ENCODE measurements around the gene ZNF438.
"Not testable (repeated sequence)": the region's sequence is repeated elsewhere in the genome, so short reads cannot be mapped to it uniquely, and the experiment has no call there.

ZNF438 gene

DNA sequence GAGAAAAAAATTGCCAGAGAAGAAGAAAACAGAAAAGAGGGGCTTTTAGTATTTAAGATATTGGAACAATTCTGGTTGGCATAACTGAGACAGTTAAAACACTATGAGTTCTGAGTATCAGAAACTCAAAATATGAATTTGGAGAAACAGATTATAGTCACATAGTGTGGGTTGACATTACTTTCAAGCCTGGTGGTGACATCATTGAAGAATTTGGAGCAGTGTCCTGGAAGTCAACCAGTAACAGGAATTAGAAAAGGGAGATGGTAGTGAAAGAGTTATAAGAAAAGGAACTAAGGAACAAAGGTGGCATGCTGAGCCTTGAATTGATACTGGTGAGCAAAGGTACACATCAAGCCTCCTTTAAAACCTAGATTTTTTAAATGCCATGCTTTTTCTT, 88.2 kb downstream of the ZNF438 start:
- DNase-seq (ENCODE audit: low read depth in 3 of 3): no peak

DNA sequence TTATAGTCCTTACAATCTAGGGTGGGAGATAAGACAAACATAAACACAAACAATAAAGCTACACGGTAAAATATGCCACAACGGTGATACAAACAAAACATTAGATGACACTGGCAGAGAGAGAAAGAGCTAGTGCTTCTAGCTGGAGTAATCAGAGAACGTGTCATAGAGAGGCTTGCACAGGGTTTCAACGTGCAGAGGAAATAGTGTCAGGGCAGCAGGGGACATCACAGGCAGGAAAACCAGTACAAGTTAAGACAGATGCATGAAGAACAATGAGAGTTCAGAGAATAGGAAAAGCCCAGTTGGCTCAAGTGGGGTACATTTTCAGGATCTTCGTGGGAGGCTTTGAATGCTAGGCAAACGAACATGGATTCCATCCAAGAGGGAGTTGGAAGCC, 91.4 kb downstream of the ZNF438 start:
- no peak for DNase-seq (ENCODE audit: low read depth in 3 of 3)

DNA sequence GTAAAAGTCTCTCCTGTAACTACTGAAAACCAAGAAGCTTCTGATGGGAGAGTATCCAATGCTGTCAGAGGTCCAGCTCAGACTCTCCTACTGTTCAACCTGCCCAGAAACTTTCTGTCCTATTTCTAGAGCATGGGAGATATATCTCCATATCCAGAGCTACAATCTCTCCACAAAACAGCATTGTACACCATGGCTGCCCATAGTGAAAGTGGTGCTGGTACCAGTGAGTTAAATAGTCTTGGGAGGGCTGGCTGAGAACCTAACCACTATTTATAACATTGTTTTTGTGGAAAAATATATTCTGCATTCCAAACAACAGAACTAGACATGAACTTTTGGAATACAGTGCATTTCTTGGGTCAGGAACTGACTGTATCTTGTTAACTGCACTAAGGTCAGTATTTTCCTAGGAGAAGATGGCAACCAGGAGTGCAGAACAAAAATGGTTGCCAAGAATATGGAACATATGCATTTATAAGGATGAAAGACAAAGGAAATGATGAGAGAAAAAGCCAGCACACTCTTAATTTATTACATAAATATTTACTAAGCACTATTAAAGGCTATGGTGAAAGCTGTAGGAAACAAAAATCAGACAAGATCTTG, 91.9 kb downstream of the ZNF438 start:
- no peak for DNase-seq (ENCODE audit: low read depth in 3 of 3)

DNA sequence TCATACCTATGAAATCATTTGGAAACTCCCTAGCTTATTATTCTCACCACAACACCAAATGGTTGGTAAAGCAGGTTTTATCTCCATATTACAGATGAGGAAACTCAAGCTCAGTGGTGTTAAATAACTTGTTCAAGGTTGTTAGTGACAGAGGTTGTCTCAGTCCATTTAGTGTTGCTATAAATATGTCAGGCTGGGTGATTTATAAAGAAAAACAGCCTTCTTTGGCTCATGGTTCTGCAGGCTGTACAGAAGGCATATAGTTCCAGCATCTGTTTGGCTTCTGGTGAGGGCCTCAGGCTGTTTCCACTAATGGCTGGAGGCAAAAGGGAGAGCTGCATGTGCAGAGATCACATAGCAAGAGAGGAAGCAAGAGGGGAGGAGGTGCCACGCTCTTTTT, 96.6 kb downstream of the ZNF438 start:
- no peak for DNase-seq (ENCODE audit: low read depth in 3 of 3)

DNA sequence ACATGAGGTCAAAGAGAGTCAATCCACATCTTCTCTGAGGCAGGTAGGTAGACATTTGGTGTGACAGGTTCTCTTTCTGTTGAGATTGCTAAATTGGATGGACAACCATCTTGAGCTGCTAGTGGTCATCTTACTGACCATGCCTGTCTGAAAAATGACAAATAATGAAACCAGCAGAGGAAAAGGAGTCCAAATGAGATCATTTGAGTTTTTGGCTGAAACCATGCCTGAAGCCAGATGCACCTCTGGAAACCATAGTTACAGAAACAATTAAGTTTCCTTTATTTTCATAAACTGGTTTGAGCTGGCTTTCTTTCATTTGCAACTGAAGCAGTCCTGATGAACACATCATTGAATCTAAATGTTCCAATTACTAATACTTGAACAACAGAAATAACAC, 100.6 kb downstream of the ZNF438 start:
- DNase-seq (ENCODE audit: low read depth in 3 of 3): no peak

DNA sequence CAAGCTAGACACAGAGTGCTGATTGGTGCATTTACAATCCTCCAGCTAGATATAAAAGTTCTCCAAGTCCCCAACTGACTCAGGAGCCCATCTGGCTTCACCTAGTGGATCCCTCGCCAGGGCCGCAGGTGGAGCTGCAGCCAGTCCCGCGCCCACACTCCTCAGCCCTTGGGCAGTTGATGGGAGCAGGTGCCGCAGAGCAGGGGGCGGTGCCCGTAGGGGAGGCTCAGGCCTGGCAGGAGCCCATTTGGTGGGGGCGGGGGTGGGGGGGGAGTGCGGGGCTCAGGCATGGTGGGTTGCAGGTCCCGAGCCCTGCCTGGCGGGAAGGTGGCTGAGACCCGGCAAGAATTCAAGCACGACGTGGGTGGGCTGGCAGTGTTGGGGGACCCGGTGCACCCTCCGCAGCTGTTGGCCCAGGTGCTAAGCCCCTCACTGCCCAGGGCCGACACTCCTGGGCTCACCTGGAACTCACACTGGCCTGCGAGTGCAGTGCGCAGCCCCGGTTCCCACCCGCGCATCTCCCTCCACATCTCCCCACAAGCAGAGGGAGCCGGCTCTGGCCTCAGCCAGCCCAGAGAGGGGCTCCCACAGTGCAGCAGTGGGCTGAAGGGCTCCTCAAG, 101.7 kb downstream of the ZNF438 start:
- no peak for DNase-seq (ENCODE audit: low read depth in 3 of 3)

DNA sequence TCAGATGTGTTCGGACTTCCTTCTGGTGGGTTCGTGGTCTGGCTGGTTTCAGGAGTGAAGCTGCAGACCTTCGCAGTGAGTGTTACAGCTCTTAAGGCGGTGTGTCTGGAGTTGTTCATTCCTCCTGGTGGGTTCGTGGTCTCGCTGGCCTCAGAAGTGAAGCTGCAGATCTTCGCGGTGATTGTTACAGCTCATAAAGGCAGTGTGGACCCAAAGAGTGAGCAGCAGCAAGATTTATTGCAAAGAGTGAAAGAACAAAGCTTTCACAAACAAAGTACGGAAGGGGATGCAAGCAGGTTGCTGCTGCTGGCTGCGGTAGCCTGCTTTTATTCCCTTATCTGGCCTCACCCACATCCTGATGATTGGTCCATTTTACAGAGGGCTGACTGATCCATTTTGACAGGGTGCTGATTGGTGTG, 102.3 kb downstream of the ZNF438 start:
- DNase-seq (ENCODE audit: low read depth in 3 of 3): not testable (repeated sequence)

DNA sequence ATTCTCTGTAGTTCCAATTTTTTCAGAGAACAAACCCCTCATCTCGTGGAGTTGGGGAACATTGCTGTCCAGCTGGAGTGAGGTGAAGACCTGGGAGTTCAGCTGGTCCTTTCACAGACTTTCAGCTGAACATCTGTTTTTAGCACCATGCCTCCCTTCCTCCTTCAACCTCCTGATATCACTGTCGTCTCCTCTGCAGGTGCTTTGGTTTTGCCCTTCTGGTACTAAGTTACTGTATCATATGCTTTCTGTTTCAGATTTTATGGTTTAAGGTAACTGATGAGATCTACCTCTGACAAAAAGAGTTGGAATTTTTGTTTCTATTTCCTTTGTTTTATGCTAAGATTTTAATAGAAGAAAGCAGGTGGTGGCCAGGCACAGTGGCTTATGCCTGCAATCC, 102.9 kb downstream of the ZNF438 start:
- DNase-seq (ENCODE audit: low read depth in 3 of 3): no peak

DNA sequence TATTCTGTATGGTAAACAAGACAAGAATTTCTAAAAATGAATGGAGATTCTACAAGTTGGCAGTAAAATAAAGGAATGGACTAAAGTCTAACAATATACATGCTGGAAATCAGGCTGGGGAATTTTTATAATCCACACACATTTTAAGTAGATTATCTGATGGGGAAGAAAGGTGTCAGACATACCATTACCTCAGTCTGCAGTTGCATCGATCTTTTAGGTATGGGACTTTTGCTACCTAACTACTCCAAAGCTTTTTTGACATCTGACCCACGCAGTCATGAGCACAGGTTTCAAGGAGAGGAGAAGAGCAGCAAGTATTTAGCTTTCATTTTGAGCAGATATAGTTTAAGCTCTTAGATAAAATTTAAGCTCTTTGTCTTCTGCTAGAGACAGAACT, 113.0 kb downstream of the ZNF438 start:
- DNase-seq (ENCODE audit: low read depth in 3 of 3): no peak

DNA sequence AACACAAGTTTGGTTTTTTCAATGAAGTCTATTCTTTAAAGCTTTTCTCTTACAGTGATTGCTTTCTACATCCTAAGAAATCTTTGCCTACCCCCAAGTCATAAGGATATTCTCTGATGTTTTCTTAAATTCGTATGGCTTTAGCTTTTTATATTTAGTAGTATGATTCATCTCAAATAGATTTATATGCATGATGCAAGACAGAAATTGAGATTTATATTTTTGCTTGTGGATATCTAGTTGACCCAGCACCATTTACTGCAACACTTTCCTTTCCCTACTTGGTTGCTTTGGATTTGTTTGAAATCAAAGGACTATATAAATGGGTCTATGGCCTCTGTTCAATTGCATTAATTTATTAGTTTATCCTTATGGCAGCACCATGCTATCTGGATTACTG, 113.9 kb downstream of the ZNF438 start:
- DNase-seq (ENCODE audit: low read depth in 3 of 3): no peak

DNA sequence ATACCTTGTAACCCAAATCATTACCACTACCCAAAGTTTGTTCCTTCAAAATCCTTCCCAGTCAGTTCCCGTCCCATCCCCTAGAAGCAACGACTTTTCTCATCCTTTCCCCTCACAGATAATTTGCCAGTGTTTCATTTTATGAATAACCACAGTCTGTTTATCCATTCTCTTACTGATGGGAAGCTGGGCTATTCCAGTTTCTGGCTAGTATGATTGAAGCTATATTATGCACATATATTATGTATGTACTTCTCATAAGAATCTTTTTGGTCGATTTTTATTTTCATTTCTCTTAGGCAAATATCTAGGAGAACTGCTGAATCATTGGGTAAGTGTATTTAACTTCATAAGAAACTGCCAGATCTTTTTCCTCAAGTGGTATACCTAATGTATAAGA, 114.6 kb downstream of the ZNF438 start:
- DNase-seq (ENCODE audit: low read depth in 3 of 3): no peak

DNA sequence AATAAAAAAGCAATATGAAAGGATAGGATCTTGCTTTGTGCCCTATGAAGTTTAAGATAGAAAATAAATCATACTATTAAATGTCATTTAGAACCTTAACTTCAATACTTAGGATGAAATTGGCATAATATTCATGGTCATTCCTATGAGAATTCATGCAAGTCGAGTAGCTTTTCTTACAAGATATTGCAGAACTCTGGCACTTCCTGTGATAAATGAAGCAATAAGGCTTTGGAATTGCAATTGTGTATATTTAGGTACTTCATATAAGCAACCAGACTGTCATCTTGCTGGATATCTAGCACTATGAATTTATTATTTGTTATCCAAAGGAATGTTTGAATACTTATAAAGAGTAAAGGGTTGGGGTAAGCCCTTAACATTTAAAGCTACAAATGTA, 116.5 kb downstream of the ZNF438 start:
- no peak for DNase-seq (ENCODE audit: low read depth in 3 of 3)

DNA sequence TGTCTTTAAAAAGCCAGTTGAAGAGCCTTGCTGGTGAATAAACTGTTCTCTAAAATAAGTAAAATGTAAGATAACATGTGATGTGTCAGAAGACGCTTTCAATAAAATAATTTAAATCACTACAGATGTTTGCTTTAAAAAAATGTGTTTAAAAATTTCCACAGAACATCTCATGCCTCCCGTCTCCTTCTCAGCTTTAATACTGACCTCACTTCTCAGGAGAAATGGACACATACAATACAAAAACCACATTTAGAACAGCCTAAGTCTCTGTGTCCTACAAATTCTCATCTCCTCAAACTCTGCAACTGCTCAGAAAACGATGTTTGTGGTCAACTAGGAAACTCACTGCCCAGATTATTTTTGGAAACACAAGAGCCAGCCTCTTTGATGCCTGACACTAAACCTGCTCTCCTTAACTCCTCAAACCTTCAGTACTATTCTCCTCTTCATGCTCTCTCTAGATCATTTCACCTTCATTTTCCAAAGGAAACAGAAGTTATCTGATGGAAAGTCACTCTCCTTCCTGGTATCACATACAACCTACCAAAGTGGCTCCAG, 120.3 kb downstream of the ZNF438 start:
- DNase-seq (ENCODE audit: low read depth in 3 of 3): no peak

DNA sequence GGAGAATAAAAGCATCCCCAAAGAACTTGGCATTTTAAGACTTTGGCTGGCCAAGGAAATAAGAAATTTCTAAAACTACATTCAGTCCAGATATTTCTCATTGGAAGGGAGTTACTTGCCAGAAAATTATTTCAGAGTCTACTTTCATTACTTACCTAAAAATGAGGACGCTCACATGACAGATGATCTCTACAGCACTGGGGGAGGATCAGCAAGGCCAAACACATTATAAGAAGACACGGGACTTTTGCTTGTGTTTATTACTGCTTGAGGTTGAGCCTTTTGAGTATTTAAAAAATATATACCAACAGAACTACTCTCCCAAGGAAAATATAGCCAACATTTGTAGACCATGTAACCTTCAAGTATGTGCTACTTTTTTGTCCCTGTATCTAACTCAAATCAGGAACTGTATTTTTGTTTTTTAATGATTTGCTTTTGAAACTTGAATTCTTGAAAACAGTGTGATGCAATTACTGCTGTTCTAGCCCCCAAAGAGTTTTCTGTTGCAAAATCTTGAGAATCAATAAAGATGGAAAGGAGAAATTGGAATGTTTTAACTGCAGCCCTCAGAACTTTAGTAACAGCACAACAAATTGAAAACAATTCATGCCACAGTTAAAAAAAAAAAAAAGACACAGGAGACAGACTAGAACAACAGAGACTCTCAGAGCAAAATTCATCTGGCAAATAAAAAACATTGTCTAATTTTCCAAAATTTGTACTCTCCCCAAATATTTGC, 128.1 kb downstream of the ZNF438 start:
- DNase-seq (ENCODE audit: low read depth in 3 of 3): no peak

DNA sequence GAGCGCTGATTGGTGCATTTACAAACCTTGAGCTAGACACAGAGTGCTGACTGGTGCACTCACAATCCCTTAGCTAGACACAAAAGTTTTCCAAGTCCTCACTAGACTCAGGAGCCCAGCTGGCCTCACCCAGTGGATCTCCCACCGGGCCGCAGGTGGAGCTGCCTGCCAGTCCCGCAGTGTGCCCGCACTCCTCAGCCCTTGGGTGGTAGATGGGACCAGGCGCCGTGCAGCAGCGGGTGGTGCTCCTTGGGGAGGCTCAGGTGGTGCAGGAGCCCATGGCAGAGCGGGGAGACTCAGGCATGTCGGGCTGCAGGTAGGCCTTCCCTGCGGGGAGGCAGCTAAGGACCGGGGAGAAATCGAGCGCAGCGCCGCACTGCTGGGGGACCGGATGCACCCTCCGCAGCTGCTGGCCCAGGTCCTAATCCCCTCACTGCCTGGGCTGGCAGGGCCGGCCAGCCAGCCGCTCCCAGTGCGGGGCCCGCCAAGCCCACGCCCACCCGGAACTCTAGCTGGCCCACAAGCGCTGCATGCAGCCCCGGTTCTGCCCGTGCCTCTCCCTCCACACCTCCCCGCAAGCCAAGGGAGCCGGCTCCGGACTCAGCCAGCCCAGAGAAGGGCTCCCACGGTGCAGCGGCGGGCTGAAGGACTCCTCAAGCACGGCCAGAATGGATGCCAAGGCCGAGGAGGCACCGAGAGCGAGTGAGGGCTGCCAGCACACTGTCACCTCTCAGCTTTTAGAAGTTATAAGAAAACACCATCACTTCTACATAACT, 128.9 kb downstream of the ZNF438 start:
- no peak for DNase-seq (ENCODE audit: low read depth in 3 of 3)

DNA sequence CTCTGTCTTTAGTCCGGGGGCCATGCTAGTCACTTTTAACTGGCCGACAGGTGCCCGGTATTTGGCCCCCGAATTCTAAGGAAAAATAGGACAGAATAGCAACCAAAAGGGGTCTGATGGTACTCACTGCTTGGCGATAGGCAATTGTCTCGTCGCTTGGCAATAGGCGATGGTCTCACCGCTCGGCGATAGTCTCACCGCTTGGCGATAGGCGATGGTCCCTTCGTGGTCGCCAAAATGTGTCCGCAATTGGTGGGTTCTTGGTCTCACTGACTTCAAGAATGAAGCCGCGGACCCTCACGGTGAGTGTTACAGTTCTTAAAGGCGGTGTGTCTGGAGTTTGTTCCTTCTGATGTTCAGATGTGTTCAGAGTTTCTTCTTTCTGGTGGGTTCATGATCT, 130.2 kb downstream of the ZNF438 start:
- not testable (repeated sequence) for DNase-seq (ENCODE audit: low read depth in 3 of 3)

DNA sequence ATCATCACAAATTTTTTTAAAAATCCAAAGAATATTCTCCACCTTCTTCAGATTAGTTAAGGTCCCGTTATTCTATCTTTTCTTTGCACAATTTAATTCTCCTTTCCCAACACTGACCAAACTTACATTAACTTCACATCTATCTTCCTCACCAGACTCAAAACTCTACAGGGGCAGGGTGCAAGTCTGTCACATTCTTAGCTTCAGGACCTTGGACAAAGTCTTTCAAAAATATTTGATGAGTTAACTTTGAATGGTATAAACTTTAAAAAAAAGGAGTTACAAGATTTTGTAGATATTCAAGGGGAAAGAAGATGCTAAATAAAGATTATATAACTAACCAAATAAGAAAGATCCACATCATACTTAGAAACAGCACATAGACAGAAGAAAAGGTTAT, 132.7 kb downstream of the ZNF438 start:
- no peak for DNase-seq (ENCODE audit: low read depth in 3 of 3)

DNA sequence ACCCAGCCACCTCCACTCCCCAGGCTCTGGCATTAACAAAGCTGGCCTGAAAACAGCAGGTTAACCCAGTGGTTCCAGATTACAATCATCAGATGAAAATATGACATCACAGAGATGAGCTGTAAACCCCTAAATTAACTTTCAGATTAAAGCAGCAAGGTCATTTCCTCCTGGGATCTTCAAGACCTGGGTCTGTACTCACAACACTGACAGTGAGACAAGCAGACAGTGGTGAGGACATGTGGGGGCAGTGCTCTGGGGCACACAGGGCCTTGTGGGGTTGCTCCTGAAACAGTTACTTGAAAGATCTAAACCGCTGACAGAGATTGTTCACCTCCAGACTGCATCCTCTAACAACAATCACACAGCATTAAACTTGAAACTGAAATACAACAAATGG, 134.1 kb downstream of the ZNF438 start:
- DNase-seq (ENCODE audit: low read depth in 3 of 3): no peak

DNA sequence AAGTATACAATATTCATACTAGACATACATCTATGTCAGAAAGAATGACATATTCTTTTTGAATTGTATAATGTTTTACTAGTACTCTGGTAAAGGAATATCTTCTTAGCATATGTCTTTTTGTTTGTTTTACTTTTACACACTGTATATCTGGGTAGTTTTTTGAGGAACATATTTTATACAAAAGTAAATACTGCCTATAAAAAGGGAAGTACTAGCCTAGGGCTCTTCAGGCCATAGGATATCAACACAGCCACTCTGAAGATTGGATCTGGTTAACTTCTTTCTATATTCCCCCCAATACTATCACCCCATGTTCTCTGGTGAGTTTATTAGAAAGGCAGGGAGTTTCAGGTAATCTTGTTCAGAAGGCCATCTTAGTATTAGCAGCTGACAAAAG, 134.6 kb downstream of the ZNF438 start:
- DNase-seq (ENCODE audit: low read depth in 3 of 3): no peak

DNA sequence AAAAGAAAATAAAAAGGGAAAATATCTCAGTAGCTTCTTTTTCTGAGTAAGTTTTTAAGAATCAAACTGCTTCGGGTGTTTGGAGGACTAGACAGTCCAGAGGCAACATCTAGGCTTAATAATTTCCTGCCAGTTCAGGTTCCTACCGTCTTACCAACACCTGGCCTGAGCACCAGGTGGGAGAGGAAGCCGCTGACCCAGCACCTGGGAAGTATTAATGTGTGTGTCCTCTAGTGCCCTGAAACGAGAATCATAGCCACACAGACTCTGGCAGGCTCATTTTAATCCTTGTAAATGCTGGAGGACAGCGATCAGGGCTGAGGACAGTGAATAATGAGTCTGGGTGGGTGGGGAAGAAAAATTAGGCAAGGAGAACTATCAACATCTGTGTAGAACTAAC, 137.4 kb downstream of the ZNF438 start:
- DNase-seq (ENCODE audit: low read depth in 3 of 3): no peak

DNA sequence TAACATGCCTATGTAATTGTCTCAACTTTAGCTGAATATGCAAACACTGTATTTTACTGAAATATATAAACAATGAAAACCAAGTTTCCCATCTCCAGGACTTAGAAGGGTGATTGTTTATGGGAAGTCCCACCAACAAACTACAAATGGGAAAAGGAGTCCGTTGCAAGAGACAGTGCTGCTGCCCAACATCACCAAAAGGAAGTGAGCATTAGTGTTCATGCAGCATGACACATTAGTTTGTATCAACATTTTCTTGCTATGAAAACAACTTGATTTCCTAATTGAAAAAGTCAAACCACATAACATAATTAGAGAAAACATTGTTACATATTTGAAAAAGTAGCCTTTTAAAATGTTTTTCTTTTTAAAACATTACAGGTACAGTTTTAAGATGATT, 138.5 kb downstream of the ZNF438 start:
- no peak for DNase-seq (ENCODE audit: low read depth in 3 of 3)

DNA sequence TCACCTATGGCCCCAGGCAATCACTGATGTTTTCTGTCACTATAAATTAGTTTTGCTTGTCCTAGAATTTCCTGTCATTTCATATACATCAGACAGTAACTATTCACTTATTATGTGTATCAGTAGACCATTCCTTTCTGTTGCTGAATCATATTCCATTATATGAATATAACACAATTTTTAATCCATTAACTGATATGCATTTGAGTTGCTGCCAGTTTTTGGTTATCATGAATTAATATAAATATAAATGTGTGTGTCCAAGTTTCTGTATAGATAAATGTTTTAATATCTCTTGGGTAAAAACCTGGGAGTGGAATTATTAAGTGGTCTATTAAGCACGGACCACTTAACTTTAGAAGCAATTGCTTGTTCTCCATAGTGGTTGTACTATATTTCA, 143.8 kb downstream of the ZNF438 start:
- DNase-seq (ENCODE audit: low read depth in 3 of 3): no peak

Data from stimulated activated CD4-positive, alpha-beta T cell treated with anti-CD3 and anti-CD28 coated beads, TNF-alpha, amount 100 ng/mL, for 4 hours (primary cell).